K562 (cell line): Measurements from ENCODE around the gene MPST. TPM values are rescaled to one million over a fixed set of nuclear protein-coding genes. Genes with fewer than 3 reads are reported as not detected.

Experiments
- ADNP ChIP-seq: fragments of 200-800 bp; sonication (Bioruptor generic); IDR thresholded peaks from 2 replicates; pipeline ENCODE4 v1.6.1; 2016; ENCODE audit warnings: missing genetic modification characterization, missing compliant biosample characterization
- HLTF ChIP-seq: fragments of 450-650 bp; IDR thresholded peaks from 2 replicates; pipeline ENCODE4 v1.6.1; 2016
- SP2 ChIP-seq: IDR thresholded peaks from 2 replicates; pipeline ENCODE4 v1.6.1; 2011; ENCODE audit warnings: mild to moderate bottlenecking, low read depth, low read length, moderate library complexity; ENCODE audit not compliant: poor library complexity, severe bottlenecking; ENCODE audit errors: extremely low read depth
- ZNF282 ChIP-seq: sonication (generic); formaldehyde crosslinking; IDR thresholded peaks from 2 replicates; pipeline ENCODE4 v1.8.1; 2023; ENCODE audit warnings: missing genetic modification reagents
- polyA plus RNA-seq, 8 experiments: library from polyadenylated mRNA; depleted of rRNA in 4 of 8; stranded (reverse) in 5 of 8; unstranded in 3 of 8; fragments of >200 nt; fragmentation: Nextera tagmentation in 2 of 8; fragmentation: Illumina TruSeq in 1 of 8; extraction: Ambion mirVana in 2 of 8; extraction: Trizol in 1 of 8; gene quantifications; 2 replicates each; pipeline versions ENCODE4 v1.2.1 to v1.2.3, GENCODE V29; 2011 to 2014; ENCODE audit warnings: inconsistent platforms in 1 of 8, missing spikeins in 1 of 8
- total RNA-seq, 7 experiments: library from RNA; depleted of rRNA in 6 of 7; stranded (reverse); fragments of >200 nt in 6 of 7; fragmentation: Illumina TruSeq in 2 of 7; extraction: Trizol in 2 of 7; gene quantifications; 2 replicates each; pipeline versions ENCODE4 v1.2.1 to v1.2.3, GENCODE V29; 2011 to 2021; ENCODE audit warnings: low replicate concordance in 1 of 7
- TF ChIP-seq, protein P1 (sequence below), 2 experiments: fragments of 450-650 bp; formaldehyde crosslinking in 1 of 2; IDR thresholded peaks; 2 replicates each; pipeline versions ENCODE4 v1.4.0 to v1.6.1; 2014 to 2020; ENCODE audit warnings: mild to moderate bottlenecking in 2 of 2, borderline replicate concordance in 1 of 2, low read depth in 1 of 2

The MPST gene
- total and polyA plus RNA-seq, 9 of the 15 experiments (the other 6 are each of a cell fraction or from before 2014, with no cell fraction given): 0.65 to 104 (median 24.3) TPM

- TF ChIP-seq, protein P1, sequence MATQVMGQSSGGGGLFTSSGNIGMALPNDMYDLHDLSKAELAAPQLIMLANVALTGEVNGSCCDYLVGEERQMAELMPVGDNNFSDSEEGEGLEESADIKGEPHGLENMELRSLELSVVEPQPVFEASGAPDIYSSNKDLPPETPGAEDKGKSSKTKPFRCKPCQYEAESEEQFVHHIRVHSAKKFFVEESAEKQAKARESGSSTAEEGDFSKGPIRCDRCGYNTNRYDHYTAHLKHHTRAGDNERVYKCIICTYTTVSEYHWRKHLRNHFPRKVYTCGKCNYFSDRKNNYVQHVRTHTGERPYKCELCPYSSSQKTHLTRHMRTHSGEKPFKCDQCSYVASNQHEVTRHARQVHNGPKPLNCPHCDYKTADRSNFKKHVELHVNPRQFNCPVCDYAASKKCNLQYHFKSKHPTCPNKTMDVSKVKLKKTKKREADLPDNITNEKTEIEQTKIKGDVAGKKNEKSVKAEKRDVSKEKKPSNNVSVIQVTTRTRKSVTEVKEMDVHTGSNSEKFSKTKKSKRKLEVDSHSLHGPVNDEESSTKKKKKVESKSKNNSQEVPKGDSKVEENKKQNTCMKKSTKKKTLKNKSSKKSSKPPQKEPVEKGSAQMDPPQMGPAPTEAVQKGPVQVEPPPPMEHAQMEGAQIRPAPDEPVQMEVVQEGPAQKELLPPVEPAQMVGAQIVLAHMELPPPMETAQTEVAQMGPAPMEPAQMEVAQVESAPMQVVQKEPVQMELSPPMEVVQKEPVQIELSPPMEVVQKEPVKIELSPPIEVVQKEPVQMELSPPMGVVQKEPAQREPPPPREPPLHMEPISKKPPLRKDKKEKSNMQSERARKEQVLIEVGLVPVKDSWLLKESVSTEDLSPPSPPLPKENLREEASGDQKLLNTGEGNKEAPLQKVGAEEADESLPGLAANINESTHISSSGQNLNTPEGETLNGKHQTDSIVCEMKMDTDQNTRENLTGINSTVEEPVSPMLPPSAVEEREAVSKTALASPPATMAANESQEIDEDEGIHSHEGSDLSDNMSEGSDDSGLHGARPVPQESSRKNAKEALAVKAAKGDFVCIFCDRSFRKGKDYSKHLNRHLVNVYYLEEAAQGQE (IDR thresholded peaks at IDR 0.05; ENCODE audit: borderline replicate concordance): peak; percentile 54; the same call in 1 of the 2 replicates
- TF ChIP-seq, protein P1 (CRISPR knock-in tag; IDR thresholded peaks at IDR 0.05; ENCODE audit: low read depth): no peak
- TF ChIP-seq HLTF (no peak), SP2 (no peak), ZNF282 (no peak), ADNP (tag) (peak; percentile 59; the same call in 1 of the 2 replicates)
These were observed 33.2 kb upstream of the MPST start (continued) for GRCh38 chr22:36986242-36986821.
